ENCODE data around the gene PGA5.

DNA sequence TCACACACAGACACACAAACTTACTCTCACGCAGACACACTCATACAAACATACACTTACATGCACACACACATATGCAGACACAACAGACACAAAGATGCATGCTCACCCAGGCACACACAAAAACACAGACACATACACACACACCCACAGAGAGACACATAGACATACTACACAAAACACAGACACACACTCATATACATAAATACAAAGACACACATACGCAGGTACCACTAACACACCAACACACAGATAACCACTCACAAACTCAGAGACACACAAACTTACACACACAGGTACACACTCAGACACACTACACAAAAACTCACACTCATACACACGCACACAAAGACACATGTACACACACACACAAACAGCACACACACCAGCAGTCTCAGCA, 31.8 kb downstream of the PGA5 start:
- TF ChIP-seq, protein P1, sequence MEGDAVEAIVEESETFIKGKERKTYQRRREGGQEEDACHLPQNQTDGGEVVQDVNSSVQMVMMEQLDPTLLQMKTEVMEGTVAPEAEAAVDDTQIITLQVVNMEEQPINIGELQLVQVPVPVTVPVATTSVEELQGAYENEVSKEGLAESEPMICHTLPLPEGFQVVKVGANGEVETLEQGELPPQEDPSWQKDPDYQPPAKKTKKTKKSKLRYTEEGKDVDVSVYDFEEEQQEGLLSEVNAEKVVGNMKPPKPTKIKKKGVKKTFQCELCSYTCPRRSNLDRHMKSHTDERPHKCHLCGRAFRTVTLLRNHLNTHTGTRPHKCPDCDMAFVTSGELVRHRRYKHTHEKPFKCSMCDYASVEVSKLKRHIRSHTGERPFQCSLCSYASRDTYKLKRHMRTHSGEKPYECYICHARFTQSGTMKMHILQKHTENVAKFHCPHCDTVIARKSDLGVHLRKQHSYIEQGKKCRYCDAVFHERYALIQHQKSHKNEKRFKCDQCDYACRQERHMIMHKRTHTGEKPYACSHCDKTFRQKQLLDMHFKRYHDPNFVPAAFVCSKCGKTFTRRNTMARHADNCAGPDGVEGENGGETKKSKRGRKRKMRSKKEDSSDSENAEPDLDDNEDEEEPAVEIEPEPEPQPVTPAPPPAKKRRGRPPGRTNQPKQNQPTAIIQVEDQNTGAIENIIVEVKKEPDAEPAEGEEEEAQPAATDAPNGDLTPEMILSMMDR (IDR thresholded peaks at IDR 0.05): no peak
- TF ChIP-seq POLR2AphosphoS5 (IDR thresholded peaks at IDR 0.05): no peak
